Measurements from ENCODE around the gene GALNT2. TPM values are rescaled to one million over a fixed set of nuclear protein-coding genes. Genes with fewer than 3 reads are reported as not detected.

GALNT2 gene
- total and polyA plus RNA-seq, 2 donors from 2014 or later: 20.2 to 59.2 TPM

- Histone ChIP-seq H3K36me3 (ENCODE audit: control insufficient read depth in 2 of 3, insufficient read depth in 3 of 3, low read length in 3 of 3) (peaks cover 0 to 2% (median 0%) of the 10 kb centered on the region in 3 donors), H3K9me3 (ENCODE audit: control insufficient read depth in 2 of 3, insufficient read depth in 1 of 3, low read length in 3 of 3) (no peaks in the 10 kb centered on the region), H3K4me3 (ENCODE audit: low read length in 3 of 3) (no peak overlapping the region), H3K27me3 (ENCODE audit: control insufficient read depth, insufficient read depth, low read length) (no peaks in the 10 kb centered on the region), H3K9ac (ENCODE audit: low read length in 3 of 3) (no peak overlapping the region), H3K27ac (ENCODE audit: low read depth in 2 of 2, low read length in 2 of 2) (no peak overlapping the region), H3K4me1 (ENCODE audit: control insufficient read depth in 2 of 3, insufficient read depth in 2 of 3, low read depth in 1 of 3, low read length in 3 of 3) (peaks cover 0 to 9% (median 4%) of the 10 kb centered on the region in 3 donors)
- FAIRE-seq: no peak
- TF ChIP-seq CTCF (IDR thresholded peaks at IDR 0.05; ENCODE audit: borderline replicate concordance, extremely low read depth, insufficient read depth): no peak
- intact Hi-C loops (cut with DNase I): no loop called here
- DNase-seq: no peak
Observed at GRCh38 chr1:230090194-230090711, 23.2 kb downstream of the GALNT2 start.

- DNase-seq: no peak
- H3K36me3 ChIP-seq (ENCODE audit: control insufficient read depth in 2 of 3, insufficient read depth in 3 of 3, low read length in 3 of 3): peaks cover 0 to 2% (median 0%) of the 10 kb centered on the region in 3 donors
- no peak overlapping the region for H3K4me3 ChIP-seq (ENCODE audit: low read length in 3 of 3)
- no peaks in the 10 kb centered on the region for H3K9me3 ChIP-seq (ENCODE audit: control insufficient read depth in 2 of 3, insufficient read depth in 1 of 3, low read length in 3 of 3)
- intact Hi-C loops (cut with DNase I): no loop called here
- H3K4me1 ChIP-seq (ENCODE audit: control insufficient read depth in 2 of 3, insufficient read depth in 2 of 3, low read depth in 1 of 3, low read length in 3 of 3): peaks cover 0 to 5% (median 3%) of the 10 kb centered on the region in 3 donors
- TF ChIP-seq CTCF (IDR thresholded peaks at IDR 0.05; ENCODE audit: borderline replicate concordance, extremely low read depth, insufficient read depth): no peak
- no peak overlapping the region for H3K27ac ChIP-seq (ENCODE audit: low read depth in 2 of 2, low read length in 2 of 2)
- no peaks in the 10 kb centered on the region for H3K27me3 ChIP-seq (ENCODE audit: control insufficient read depth, insufficient read depth, low read length)
- no peak for FAIRE-seq
- H3K9ac ChIP-seq (ENCODE audit: low read length in 3 of 3): no peak overlapping the region
Observed at GRCh38 chr1:230091473-230092231, 24.6 kb downstream of the GALNT2 start.

- Histone ChIP-seq H3K36me3 (ENCODE audit: control insufficient read depth in 2 of 3, insufficient read depth in 3 of 3, low read length in 3 of 3) (peaks cover 0 to 2% (median 0%) of the 10 kb centered on the region in 3 donors), H3K27me3 (ENCODE audit: control insufficient read depth, insufficient read depth, low read length) (no peaks in the 10 kb centered on the region), H3K9me3 (ENCODE audit: control insufficient read depth in 2 of 3, insufficient read depth in 1 of 3, low read length in 3 of 3) (no peaks in the 10 kb centered on the region), H3K27ac (ENCODE audit: low read depth in 2 of 2, low read length in 2 of 2) (no peak overlapping the region), H3K9ac (ENCODE audit: low read length in 3 of 3) (no peak overlapping the region), H3K4me3 (ENCODE audit: low read length in 3 of 3) (no peak overlapping the region), H3K4me1 (ENCODE audit: control insufficient read depth in 2 of 3, insufficient read depth in 2 of 3, low read depth in 1 of 3, low read length in 3 of 3) (no peaks in the 10 kb centered on the region)
- TF ChIP-seq CTCF (IDR thresholded peaks at IDR 0.05; ENCODE audit: borderline replicate concordance, extremely low read depth, insufficient read depth): no peak
- FAIRE-seq (no peak), DNase-seq (no peak)
- intact Hi-C loops (cut with DNase I): no loop called here
Observed at GRCh38 chr1:230094746-230095145, 27.7 kb downstream of the GALNT2 start.

Measured in kidney (tissue), 14 donors.